Measurements from ENCODE around the gene OR6N1.
A peak's percentile ranks its signal among the peaks of the same experiment; 100 is the strongest.

DNA sequence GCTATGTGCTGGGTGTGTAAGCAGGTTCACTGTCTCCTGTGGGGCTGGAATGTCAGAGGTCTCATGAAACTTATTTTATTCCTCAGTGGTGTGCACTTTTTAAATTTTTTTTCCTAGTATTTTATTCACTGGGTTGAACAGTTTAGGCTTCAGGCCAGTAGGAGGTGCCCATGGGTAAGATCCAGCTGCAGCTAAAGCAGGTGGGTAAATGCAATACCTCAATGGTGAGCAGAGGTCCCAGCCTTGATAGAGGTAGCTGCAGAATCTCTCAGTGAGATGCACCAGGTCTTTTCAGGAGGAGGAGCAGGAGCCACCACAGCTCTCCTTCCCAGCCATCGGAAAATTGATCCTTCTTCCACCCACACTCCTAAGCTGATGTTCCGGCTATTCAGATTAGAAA lies 21.6 kb upstream of the OR6N1 start:
- TF ChIP-seq, protein P1, sequence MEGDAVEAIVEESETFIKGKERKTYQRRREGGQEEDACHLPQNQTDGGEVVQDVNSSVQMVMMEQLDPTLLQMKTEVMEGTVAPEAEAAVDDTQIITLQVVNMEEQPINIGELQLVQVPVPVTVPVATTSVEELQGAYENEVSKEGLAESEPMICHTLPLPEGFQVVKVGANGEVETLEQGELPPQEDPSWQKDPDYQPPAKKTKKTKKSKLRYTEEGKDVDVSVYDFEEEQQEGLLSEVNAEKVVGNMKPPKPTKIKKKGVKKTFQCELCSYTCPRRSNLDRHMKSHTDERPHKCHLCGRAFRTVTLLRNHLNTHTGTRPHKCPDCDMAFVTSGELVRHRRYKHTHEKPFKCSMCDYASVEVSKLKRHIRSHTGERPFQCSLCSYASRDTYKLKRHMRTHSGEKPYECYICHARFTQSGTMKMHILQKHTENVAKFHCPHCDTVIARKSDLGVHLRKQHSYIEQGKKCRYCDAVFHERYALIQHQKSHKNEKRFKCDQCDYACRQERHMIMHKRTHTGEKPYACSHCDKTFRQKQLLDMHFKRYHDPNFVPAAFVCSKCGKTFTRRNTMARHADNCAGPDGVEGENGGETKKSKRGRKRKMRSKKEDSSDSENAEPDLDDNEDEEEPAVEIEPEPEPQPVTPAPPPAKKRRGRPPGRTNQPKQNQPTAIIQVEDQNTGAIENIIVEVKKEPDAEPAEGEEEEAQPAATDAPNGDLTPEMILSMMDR (IDR thresholded peaks at IDR 0.05), result peak in 5 of 6 experiments; percentile 9 to 28 (median 18)
- TF ChIP-seq POLR2A (IDR thresholded peaks at IDR 0.05), result no peak

All from Peyer's patch (tissue), 4 donors.